ENCODE data around the gene PIK3R6.

DNA sequence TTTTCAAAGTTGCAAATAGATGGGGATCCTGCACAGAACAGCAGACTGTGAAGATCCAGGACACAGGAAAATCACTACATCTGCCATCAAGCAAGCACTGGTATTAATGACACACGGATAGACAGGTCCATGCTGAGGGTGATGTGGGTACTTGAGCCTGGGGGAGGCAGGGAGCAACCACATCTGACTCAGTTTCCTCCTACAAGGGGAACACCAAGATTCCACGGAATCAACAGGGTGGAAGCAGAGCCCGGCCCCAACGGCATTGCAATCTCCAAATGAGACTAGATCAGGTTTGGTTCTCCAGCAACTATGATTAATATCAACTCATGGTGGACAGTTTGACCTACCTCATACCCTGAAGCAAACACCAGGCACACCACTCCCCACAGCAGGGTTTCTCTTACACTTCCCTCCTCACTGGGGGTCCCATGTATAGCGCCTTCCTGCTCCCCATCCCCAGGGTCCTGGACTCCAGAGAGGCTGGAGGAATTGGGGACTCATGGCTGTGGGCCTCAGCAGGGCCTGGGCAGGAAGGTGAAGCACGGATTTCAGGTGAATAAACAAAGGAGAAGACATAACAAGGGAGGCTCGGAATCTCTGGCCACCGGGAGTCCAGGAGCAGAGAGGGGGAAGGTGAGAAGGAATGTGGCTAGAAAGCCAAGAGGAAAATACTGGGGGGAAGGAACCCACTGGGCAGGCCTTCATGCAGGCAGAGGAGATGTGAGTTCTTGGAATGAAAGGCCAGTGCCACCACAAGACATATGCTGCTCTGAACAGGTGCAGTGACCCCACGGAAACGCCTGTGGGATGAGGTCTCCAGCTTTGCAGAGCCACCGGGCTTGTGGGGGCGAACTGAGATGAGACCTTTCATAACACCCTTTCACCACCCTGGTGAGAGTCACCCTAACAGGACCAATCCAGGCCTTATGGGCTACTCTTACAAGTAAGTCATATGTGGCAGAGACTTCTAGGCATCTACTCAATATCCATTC lies 29.5 kb upstream of the PIK3R6 start:
- TF ChIP-seq CTCF (IDR thresholded peaks at IDR 0.05; ENCODE audit: insufficient read depth, low read length), result no peak
- TF ChIP-seq GABPA (IDR thresholded peaks at IDR 0.05; ENCODE audit: low read depth), result no peak
- no peak for TF ChIP-seq POLR2AphosphoS5 (IDR thresholded peaks at IDR 0.05; ENCODE audit: low read depth)

All from HL-60 (cell line).